GM18511 (cell line): ENCODE measurements around the gene NKX2-1.

ENCODE experiments used
- ATAC-seq: cut with Tn5 transposase; IDR thresholded peaks from one replicate; pipeline ENCODE4 v1.9.1; 2021; ENCODE audit warnings: mild to moderate bottlenecking, moderate library complexity; ENCODE audit not compliant: unreplicated experiment

NKX2-1 gene

DNA sequence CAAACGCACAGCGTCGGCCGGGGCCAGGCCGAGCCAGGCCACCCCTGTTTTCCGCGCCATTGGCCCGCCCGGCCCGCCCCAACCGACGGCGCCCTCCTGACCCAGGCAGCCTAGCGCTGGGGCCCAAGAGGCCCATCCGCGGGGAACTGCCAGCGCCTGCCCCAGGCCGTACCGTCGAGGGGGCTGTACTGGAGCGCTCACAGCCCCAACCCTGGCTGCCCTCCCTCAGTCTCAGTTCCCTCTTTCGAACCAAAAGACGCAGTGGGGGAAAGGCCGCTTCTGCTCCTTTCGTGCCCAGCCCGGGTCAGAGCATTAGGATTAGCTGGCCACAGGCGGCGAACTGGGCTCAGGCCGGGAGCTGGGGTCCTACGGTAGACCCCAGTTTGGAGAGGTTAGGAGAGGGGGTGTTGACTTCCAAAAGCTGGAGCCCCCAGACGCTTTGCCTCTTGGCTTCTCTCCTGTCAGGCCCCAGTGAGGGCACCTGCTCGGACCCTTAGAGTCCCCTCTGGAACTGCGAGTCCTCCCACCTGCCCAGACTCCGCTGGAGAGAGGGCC is 1.9 kb downstream of the NKX2-1 start:
- ATAC-seq, result no peak

DNA sequence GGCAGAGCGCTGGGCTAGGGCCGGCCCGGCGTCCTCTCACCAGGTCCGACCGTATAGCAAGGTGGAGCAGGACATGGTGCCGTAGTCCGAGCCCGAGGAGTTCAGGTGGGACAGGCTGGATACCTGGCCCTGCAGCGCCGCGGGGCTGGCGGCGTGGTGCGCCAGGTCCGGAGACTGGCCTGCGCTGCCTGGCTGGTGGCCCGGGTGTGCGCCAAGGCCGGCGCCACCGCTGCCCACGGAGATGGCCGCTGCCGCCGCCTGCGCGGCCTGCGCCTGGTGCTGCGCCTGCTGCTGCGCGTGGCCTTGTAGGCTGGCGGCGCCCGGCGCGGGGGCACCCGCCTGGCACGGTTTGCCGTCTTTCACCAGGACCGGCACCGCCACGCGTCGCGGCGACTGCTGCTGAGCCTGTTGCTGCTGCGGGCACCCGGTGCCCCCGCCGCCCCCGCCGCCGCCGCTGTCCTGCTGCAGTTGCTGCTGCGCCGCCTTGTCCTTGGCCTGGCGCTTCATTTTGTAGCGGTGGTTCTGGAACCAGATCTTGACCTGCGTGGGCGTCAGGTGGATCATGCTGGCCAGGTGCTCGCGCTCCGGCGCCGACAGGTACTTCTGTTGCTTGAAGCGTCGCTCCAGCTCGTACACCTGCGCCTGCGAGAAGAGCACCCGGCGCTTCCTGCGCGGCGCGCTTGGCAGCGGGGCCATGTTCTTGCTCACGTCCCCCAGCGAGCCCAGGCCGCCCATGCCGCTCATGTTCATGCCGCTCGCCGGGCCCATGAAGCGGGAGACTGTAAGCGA is 2.6 kb downstream of the NKX2-1 start:
- ATAC-seq, result no peak

DNA sequence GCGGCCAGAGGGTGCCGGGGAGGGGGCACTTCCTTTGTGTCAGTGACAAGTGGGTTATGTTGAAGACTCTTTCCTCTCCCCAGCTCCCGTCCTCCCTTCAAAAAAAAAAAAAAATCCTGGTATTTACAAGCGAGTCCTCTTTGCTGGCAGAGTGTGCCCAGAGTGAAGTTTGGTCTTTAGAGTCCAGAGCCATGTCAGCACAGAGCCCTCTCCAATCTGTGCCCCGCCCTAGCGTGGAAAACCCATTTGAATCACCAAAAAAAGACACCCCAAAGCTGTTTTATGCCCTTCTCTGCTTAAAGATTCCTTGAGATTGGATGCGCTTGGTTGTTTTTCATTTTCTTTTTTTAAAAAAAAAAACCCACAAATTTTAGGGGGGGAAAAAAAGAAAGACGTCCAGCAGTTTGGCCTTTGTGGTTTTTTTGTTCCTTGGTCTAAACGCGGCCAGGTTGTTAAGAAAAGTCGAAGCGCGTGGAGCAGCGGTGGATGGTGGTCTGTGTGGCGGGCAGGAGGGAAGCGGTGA is 3.3 kb downstream of the NKX2-1 start:
- no peak for ATAC-seq

DNA sequence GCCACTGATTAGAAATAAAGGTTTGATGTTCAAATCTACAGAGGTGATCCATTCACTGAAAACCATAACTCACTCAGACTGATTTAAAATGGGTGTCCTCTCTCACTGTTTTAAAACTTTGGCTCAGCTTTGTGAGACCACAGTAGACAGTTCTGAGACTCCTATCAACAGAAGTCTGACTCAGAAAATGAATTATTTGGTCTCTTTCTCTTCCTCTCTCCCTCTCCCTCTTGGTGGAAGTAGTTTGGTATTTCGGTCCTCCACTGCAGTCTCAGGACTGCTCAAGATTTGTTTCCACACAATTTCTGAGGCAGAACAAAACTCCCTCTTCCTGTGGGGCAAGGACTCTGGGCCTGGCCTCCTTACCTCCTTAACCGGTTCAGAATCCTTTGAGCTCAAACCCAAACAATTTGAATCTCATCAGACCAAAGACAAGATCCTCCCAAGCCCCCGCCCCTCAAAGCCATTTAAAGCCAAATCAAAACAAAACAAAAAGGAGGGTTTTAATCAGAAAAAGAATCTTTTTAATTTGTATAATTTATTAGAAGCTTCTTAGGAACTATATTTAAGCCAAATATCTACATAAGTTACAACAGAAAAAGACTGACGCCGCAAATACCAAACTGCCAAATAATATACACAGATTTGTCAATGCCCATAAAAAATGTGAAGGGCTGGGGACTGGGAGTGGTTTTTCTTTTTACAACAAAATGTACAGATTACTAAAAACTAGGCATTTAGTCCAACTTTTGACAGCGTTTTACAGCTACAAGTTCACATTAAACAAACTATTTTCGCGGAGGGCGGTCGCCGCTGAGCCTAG is 3.9 kb downstream of the NKX2-1 start:
- no peak for ATAC-seq

DNA sequence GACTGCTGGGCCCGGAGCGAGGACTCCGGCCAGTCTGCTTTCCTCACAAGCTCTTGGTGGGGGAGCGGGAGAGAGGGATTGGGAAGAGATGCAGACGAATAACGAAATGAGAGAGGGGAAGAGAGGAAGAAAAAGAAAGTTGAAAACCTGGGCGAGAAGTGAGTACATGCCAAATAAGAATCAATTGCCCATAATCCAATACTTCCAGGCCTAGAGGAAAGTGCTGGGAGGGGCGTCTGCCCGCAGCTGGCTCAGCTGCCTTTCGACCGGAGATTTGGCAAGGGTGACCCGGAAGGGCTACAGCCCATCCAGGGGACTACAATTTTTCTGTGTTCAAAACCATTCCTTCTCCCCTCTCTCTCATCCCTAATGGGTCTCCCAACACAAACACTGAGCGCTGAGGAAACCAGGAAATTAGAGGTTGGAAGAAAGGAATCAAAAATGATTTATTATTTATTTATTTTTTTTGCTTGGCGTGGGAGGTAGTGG is 4.9 kb downstream of the NKX2-1 start:
- no peak for ATAC-seq

DNA sequence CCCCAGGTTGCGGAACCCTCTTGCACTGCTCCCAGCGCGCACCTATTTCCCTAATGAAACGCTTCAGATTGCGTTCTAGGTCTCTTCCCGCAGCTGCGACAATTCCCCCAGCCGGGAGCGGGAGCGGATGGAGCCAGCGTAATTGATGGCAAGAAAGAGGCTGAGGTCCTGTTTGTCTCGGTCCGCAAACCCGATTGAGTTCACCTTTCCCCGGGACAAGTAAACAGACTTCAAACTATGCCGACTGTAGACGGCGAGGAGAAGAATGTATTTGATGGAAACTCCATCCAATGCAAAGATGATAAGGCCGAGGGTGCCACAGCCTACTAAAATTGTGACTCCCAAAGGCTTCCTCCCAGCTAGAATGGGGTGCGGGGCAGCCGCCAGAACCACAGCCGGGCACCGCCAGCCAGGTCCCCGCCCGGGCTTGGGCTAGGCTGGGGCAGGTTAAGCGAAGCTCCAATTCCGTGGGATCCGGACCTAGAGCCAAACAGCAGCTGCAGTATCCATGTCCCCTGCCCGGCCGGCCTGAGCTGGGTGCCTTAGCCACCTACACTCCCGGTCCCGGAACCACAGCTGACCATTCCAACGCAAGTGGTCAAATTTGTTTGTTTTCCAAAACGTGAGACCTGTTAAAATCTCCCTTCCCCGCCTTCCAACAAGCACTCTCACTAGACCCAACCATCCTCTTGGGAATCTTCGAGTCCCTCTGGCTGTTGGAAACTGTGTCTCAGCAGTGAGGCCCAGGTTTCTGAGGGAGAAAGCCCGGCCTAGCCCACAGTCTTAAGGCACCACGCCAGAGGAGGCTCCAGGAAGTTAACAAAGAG is 5.5 kb downstream of the NKX2-1 start:
- ATAC-seq, result no peak

DNA sequence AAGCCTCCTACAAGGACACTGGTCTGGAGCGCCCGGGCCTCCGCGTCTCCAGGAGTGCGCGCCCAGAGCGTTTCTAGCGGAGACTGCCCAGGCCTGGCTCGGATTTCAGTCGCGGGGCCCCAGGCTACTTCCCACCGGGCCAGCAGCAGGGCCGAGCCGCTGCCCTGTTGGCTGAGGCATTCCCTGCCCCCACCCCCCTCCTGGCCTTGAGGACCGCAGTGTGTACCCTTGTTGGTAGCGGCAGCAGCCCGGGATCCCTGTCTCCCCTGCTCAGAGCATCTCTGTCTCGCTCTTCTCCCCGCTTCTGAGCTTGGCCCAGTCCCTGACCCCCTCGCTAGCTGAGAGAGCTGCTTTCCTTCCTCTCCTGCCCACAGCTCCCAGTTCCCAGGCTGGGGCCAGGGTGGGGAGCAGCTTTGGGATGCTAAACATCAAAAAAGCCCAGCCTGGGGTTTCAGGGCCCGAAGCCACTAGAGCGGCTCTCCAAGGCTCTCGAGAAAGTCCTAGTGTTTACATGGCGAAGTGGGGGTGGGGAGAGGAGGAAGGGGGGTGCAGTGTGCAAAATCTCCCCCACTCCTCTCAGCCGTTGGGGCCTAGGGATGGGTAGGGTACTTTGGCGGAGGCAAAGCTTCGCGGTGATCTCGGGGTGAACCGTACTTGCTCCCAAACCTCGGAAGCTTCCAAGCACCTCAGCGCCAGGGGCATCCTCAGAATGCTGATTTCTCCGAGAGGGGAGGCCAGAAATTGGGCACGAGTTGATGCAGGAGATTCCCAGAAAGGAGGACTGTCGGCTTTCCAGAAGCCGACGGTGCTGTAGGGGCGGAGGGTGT is 6.4 kb downstream of the NKX2-1 start:
- ATAC-seq, result no peak

DNA sequence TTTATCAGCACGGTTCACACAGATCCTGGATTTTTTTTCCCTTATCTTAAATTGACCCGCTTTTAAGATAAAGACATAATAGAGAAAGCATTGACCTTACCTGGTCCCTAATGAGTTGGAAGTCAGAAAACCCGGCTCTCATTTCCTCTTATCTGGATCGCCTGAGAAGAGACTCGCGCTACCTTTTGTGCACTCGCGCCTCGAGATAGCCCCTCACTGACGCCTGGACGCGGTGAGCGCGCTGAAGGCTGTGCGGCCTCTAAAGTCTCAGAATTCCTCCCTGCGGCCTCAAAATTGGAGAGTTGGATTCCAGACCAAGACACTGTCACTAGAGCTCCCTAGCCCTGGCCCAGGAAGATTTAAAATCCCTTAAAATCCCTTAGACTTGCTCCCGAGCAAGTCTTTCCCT is 7.0 kb downstream of the NKX2-1 start:
- no peak for ATAC-seq

DNA sequence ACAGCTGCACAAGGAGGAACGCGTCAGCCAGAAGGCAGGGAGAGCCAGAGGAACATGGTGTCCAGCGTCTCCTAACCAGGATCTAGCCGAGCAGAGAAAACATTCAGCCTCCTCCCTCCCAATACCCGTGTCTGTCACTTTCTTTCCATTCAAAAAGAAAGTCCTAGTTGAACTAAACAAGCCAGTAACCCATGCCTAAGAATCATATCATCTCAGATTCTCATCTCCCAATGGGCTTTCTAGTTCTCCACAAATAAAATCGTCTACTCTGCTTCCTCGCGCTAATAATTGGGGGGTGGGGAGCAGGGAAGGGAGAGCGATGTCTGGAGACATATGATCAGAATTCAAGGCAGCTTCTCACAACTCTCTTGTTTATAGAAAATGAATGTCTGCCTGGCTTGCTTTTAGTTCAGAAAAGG is 7.4 kb downstream of the NKX2-1 start:
- ATAC-seq, result no peak

DNA sequence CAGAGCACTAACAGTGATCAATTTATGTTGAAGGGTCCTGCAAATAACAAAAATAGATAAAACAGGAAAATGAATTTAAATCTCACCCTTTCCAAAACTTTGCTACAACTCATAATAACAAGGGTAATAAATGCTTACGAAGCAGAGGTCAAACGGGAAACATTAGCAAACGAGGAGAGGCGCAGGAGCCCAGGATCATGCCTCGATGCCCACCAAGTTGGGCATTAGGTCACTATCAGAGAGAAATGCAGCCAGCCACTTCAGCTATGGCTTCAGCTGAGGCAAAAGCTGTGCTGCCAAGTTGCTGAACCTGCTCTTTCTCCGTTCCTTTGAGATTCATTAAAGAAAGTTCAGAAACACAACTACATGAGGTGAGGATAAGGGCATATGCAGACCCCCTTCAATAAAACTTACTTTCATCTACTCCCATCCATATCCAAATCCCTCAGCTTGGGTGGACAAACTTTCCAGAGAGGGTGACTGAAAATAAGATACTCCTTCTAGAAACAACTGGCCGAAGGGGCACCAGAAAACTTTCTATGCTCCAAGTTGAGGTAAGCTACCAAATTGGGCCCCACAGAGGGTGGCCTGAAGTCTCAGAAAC is 7.9 kb downstream of the NKX2-1 start:
- no peak for ATAC-seq

DNA sequence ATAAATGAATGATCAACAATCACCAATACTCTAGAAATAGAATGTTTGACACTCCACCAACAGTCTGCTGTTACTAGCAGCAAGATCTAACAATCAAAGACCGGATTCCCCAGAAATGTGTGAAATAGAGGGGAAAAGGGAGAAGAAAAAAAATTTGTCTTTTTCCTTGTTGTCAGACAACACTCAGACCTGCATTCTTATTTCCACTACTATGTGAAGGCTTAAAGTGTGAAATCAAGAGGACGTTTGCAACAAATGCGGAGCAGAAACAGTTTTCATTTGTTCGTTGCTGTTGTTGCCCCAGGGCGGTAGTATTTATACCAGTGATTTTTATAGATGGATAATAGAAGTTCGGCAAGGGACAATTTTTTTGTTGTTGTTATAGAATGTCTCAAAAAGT is 9.2 kb downstream of the NKX2-1 start:
- ATAC-seq, result no peak

DNA sequence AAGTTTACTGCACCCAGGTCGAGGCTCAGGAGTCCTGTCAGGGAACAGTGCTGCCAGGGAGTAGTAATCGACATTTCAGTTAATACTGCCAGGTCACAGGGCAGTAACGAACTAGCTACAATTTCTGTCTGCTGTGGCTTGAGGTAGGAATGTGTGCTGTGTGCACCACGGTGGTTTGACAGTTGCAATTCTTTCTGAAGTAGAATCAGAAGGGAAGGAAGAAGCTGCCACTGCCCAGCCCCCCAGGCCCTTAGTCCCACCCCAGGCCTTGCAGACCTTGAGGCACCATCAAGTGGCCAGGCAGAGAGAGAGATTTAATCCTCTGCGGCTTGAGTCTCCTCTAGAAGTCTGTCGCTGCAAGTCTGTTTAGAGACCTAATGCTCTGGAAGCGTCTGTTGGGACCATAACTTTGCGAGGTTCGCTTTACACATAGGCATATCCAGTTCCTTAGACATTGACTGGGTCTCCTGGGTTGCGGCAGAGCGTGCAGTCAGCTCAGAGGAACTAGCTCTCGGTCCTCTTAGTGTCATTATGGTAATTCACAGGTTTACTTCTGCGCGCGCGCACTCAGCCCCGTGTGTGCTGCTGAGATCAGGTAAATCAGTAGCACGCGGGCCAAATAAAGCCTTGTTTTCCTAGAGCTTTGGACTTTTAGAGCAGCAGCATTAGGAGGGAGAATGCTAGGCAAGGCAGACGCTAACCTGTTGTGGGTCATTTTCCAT is 9.8 kb downstream of the NKX2-1 start:
- ATAC-seq, result no peak

DNA sequence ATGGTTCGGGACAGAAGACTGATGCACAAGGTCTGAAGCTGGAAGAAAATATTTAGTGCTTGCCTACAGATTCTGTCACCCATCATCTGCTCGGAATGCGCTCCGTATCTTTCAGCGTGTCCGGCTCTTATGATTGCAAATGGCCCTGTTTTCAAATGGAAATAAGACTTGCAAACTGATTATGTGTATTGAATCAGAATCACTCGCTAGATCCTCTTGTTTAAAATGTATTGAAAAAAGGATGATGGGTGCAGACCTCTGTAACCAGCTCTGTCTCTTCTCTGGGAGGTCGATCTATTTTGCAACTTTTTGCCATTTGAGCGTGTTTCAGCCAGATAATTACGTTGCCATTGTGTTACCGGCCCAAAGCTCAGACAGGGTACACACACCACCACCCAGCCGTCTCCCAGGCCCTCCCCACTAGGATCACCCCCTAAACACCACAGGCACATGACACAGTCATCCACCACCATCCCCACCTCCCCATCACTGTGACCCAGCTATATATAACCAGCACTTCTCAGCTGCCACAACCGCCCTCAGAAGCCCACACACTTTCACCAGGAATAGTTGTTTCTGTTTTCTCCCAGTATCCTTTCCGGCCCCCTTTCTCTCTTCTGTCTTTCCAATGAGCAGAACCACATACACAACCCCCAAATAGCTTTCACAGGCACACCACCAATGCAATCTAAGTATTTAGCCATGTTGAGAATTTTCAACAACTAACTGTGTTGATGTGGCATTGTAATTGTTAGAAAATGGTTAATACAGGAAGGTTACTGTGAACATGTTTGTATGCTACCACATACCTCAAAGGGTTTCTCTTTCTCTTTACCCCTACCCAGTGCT is 10.7 kb downstream of the NKX2-1 start:
- ATAC-seq, result no peak

DNA sequence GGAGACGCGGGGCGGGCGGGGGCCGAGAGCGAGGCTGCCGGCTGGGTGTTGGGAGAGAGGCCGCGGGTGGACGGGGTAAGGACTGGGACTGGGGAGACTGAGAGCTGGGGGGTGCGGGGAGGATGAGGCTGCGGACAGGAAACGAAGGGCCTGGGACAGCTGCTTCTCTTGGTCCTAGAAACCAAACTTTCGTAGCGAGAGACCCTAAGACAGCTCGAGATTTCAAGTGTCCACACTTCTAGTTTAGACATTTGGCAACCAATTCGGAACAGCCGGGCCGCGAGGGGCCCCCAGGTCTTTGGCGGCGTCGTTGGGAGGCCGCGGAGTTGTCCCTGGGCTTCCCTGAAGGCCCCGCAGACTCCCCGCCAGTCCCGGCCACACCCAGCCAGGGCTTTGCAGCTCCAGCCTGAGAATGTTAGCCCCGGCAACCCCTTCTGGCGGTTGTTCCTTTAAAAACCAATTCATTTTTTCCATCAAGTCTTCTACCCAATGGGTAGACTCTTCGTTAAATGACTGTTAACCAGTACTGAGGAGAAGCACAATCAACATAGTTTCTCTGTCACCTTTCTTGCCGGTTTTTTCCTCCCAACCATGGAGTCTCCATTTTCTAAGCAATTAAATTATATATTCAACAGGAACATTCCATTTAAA is 11.5 kb downstream of the NKX2-1 start:
- ATAC-seq, result no peak

DNA sequence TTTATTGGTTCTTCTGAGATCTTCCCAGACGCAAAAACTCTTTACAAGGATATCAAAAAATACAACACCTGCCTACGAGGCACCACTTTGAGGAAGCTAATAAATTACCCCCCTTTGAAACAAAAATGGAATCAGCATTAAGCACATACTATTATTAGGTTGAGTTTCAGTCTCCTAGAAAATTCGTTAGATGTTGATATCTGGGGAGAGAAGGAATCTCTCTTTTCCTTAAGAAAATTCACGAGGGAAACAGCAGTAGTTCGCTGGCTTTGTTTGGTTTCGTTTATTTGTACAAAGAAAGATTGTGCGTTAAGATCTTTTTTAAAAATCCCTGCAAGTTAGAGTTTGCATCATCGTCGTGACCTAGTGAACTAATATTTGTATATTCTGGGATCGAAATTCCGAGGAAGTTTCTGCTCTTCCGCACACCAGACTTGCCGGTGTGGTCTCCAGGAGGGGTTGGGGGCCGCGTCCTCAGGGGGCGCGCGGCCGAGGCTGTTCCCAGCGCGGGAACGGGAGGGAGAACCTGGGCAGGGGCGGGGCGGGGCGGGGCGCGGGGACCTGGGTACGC is 12.1 kb downstream of the NKX2-1 start:
- no peak for ATAC-seq

DNA sequence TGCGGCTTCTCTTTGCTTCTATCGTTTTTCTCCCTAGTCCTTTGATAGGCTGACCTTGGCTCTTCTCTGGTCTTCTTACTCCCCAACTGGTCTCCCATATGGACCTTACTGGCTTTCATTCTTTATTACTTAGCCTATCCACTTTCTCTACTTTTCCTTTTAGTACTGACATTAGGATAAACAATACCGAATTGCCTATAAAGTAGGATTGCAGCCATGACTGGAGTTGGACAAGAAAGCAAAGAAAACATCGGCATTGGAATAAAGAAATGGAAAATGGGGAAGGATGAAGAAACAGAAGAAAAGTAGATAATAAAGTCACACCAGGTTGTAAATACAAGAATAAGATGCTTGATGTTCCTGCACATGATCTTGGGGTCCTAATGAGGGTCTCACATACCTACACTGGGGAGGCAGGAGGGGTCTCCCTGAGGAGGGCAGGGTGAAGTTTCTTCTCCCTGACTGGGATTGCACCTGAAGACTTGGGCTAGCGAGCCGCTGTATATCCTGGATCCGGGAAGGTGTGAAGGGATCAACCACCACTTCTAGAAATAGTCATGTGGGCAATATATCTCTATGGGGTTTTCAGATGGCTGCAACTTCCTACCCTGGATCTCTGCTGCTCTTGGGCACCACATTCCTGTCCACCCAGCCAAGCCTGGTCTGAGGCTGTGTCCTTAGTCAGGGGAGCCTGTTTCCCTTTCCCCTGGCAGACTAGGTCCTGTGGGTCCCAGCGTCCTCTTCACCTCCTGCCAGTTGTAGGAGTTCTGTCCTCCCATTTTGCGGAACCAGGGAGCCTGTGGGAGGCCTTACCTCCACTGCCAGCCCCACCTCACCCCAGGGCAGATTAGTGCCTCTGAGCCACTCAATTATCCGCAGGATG is 13.1 kb downstream of the NKX2-1 start:
- no peak for ATAC-seq
